GM19455 (cell line): ENCODE measurements around the gene ZNF467.

Experiments
- ATAC-seq: cut with Tn5 transposase; IDR thresholded peaks from one replicate; pipeline ENCODE4 v1.9.1; 2021; ENCODE audit not compliant: unreplicated experiment

Gene ZNF467

DNA sequence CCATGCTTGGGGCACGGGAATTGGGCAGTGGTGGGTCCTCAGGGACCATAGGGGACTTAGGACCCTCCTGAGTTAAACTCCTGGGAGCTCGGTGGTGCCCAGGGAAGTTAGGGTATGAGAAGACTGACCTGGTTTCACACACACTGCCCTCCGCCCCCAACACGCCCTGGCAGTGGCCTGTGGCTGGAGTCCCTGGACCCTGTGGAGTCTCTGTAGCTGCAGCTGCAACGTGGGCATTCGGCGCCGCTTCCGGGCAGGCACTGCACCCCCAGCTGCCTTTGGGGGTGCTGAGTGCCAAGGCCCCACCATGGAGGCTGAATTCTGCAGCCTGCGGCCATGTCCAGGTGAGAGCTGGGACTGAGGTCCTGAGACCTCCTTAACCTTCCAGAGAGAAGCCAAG lies 34.9 kb upstream of the ZNF467 start:
- ATAC-seq: no peak

DNA sequence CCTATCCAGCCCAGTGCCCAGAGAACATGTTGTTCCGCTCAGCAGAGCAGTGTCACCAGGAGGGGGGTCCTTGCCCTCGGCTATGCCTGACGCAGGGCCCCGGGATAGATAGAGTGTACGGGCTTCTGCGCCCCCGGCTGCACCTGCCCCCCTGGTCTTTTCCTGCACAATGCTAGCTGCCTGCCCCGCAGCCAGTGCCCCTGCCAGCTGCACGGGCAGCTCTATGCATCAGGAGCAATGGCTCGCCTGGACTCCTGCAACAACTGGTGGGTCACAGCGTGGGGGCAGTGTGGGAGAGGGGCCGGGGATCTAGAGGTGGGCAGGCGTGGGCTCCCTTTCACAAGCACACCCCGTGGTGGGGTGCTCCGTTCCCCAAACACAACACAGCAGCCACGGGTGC lies 33.3 kb upstream of the ZNF467 start:
- no peak for ATAC-seq

GRCh38 chr7:149804106-149804505 lies 30.7 kb upstream of the ZNF467 start:
- ATAC-seq: no peak

DNA sequence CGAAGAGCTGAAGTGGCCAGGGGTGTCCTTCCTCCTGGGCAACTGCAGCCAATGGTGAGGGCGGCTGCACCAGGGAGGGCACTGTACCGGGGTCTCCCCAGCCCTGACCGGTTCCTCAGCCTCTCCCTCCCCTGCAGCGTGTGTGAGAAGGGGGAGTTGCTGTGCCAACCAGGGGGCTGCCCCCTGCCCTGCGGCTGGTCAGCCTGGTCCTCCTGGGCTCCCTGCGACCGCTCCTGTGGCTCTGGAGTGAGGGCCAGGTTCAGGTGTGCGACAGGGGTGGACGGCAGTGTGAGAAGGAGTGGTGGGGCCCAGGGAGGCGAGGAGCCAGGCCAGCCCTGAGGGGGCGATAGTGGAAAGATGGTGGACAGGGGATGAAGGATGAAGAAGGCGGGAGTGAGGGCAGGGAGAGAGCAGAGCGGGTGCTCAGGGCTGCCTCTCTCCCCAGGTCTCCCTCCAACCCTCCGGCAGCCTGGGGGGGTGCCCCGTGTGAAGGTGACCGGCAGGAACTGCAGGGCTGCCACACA lies 30.2 kb upstream of the ZNF467 start:
- ATAC-seq: no peak

DNA sequence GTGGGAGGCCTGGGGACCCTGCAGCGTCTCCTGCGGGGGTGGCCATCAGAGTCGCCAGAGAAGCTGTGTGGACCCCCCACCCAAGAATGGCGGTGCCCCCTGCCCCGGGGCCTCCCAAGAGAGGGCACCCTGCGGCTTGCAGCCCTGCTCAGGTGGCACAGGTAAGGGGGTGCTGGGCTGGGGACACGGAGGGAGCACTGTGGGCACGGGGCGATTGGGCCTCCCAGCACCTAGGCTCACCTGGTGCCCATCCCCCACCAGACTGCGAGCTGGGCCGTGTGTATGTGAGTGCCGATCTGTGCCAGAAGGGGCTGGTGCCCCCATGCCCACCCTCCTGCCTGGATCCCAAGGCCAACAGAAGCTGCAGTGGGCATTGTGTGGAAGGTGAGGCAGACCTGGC lies 29.6 kb upstream of the ZNF467 start:
- no peak for ATAC-seq

- no peak for ATAC-seq
These were observed 28.4 kb upstream of the ZNF467 start for GRCh38 chr7:149801816-149802215.

DNA sequence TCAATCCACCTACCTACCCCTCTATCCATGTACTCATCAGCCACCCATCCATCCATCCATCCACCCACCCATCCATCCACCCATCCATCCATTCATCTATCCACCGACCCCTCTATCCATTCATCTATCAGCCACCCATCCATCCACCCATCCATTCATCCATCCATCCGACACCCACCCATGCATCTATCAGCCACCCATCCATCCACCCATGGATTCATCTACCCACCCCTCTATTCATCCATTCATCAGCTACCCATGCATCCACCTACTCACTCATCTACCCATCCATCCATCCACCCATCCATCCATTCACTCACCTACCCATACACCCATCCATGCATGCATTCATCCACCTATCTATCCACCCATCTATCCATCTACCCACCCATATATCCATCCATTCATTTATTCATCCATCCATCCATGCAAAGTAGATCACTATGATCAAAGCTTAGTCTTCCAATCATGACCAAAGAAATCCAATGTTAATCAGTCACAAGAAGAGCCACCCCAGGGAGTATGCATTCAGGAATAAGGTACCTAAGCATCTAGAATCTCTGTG lies 27.7 kb upstream of the ZNF467 start:
- ATAC-seq: no peak

DNA sequence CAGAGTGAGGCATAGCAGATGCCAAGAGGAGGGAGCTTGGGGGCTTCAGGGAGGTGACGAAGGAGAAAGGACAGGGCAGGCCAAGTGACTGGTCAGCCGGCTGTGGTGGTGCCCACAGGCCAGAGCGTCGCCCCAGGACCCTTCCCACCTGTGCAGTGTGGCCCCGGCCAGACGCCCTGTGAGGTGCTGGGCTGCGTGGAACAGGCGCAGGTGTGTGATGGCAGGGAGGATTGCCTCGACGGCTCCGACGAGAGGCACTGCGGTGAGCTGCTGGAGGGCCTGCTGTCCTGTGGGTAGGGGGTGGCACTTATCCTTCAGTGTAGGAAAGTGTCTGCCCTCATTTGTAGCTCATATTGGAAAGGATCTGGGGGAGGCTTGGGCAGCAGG lies 26.8 kb upstream of the ZNF467 start:
- no peak for ATAC-seq

DNA sequence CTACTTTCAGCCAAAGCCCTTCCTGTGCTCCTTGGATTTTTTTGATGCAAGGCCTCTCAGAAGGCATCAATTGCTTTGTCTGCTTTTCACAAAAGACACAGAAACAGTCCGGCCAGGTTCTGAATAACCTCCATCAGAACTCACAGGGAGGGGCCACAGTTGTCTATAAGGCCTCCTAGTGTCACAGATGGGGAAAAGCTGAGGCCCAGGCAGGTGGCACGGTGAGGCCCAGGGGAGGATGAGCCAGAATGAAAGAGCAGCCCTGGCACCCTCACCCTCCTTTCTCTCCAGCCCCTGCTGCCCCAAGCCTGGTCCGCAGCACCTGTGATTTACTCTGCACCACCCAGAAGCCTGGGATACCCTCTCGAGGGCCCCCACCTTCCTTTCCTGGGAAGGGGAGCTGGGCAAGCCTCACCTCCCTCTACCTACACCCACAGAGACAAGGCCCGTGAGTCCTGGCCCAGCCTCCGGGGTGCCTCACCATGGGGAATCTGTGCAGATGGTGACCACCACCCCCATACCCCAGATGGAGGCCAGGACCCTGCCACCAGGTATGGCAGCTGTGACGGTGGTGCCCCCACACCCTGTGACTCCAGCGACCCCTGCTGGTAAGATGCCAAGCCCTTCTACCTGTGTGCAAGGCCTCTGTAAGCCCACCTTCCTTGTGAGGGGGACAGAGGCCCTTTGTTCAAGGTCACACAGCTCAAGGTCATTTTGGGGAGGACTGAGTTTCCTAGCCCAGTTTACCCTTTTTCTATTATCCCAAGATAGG lies 26.2 kb upstream of the ZNF467 start:
- ATAC-seq: no peak

DNA sequence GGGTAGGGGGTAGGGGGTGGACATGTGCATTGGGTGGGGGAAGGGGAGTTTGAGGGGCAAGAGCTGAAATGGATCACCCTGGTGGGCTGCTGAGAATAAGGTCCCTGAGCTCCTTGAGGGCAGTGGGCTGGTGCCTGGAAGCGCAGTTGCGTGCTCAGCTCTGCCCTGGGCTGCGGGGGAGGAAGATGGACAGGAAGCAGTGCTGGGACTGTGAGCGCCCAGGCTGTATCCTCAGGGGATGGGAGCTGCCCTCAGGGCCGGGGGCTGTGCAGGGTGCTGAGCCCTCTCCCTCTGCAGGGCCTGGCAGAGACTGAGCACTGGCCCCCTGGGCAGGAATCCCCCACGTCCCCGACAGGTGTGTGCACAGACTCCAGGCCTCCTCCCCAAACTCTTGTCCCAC lies 24.4 kb upstream of the ZNF467 start:
- no peak for ATAC-seq

DNA sequence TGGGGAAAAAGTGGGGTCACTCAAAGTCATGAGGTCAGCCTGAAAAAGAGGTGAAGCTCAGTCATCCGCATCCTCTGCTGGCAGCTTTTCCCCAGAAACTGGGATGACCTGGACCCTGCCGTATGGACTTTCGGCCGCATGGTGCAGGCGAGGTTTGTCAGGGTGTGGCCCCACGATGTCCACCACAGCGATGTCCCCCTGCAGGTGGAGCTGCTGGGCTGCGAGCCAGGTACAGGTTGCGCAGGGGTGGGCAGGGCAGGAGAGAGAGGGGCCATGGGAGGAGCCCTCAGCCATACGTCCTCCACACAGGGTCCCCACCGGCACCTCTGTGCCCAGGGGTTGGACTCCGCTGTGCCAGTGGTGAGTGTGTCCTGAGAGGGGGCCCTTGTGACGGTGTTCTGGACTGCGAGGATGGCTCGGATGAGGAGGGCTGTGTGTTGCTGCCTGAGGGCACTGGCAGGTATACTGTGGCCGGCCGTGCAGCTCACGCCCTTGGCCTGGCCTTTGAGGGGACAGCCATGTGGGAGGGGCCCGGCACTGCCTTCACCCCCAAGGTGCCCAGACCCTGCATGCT lies 23.0 kb upstream of the ZNF467 start:
- ATAC-seq: no peak

GRCh38 chr7:149795126-149795525 lies 21.7 kb upstream of the ZNF467 start:
- ATAC-seq: no peak

- ATAC-seq: no peak
These were observed 21.3 kb upstream of the ZNF467 start for GRCh38 chr7:149794661-149795060.

DNA sequence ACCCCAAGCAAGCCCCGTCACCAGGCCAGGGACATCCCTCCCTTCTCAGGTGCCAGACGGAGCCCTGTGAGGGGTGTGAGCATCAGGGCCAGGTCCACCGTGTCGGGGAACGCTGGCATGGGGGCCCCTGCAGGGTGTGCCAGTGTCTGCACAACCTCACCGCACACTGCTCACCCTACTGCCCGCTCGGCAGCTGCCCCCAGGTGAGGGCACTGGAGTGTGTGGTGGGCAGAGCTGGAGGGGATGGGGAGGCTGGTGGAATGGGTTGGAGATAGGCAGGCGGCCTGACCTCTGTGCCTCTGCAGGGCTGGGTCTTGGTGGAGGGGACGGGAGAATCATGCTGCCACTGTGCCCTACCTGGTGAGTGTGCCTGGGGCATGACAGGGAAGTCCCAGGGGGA lies 19.9 kb upstream of the ZNF467 start:
- no peak for ATAC-seq

- ATAC-seq: no peak
These were observed 18.8 kb upstream of the ZNF467 start for GRCh38 chr7:149792220-149792595.

GRCh38 chr7:149791411-149792219 lies 18.2 kb upstream of the ZNF467 start:
- no peak for ATAC-seq

GRCh38 chr7:149790754-149791360 lies 17.5 kb upstream of the ZNF467 start:
- no peak for ATAC-seq

DNA sequence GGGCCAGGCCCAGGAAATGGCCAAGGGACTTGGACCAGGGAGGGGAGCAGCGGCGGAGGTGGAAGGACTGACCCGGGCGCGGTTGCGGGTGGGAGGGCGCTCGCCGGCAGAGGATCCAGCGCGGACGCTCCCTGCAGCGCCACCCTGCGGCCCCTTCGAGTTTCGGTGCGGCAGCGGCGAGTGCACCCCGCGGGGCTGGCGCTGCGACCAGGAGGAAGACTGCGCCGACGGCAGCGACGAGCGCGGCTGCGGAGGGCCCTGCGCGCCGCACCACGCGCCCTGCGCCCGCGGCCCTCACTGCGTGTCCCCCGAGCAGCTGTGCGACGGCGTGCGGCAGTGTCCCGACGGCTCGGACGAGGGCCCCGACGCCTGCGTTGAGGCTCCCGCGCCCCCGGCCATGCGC lies 16.8 kb upstream of the ZNF467 start:
- ATAC-seq: no peak

GRCh38 chr7:149789101-149789500 lies 15.7 kb upstream of the ZNF467 start:
- no peak for ATAC-seq

- no peak for ATAC-seq
These were observed 15.0 kb upstream of the ZNF467 start for GRCh38 chr7:149788300-149788851.
